GM12878 (cell line): ENCODE measurements around the gene MPHOSPH6. TPM values are rescaled to one million over a fixed set of nuclear protein-coding genes. Genes with fewer than 3 reads are reported as not detected.

Experiments used
- ATAC-seq: fragments of 200-7000 bp; cut with Tn5 transposase; 3 replicates; pipeline ENCODE4 v1.9.1; 2020; ENCODE audit warnings: mild to moderate bottlenecking, moderate library complexity
- BruUV-seq: library from RNA; stranded (reverse); fragments of 400-500 nt; replicated peaks from 2 replicates; lab custom pipeline; 2021; lab: Mats Ljungman, UMichigan
- CTCF ChIA-PET: fragments of 300-600 bp; sonication (Branson Sonifier 250); formaldehyde crosslinking; extraction: SDS; loops from one replicate; lab custom pipeline; 2021; ENCODE audit warnings: inconsistent platforms; lab: Yijun Ruan, JAX
- POLR2A ChIA-PET: fragments of 350-600 bp; formaldehyde crosslinking; extraction: SDS; loops from one replicate; lab custom pipeline; 2021; ENCODE audit warnings: inconsistent platforms; lab: Charles Lee
- RAD21 ChIA-PET: fragments of 300-600 bp; sonication (Branson Sonifier 250); formaldehyde crosslinking; loops from one replicate; lab custom pipeline; 2023; ENCODE audit warnings: antibody characterized with exemption; ENCODE audit not compliant: unreplicated experiment; lab: Charles Lee
- SMC1A ChIA-PET: fragments of 300-600 bp; sonication (Branson Sonifier 250); formaldehyde crosslinking; loops from one replicate; lab custom pipeline; 2023; ENCODE audit not compliant: unreplicated experiment, uncharacterized antibody; lab: Charles Lee
- DNase-seq: peaks from one replicate; pipeline ENCODE4 v3.0.0-alpha.2; 2011; ENCODE audit warnings: low read depth, low spot score
- FAIRE-seq: peaks from 3 replicates; lab custom pipeline; 2011; peaks lifted over from hg19 to GRCh38; lab: Jason Lieb, UNC
- H2AFZ ChIP-seq: 2 replicates; pipeline ENCODE4 v1.6.0; 2011; ENCODE audit warnings: low read depth, low read length, control low read depth; ENCODE audit not compliant: control insufficient read depth
- H3K27ac ChIP-seq: 2 replicates; pipeline ENCODE4 v1.5.1; 2011; ENCODE audit warnings: control low read depth; ENCODE audit not compliant: control insufficient read depth, insufficient read depth
- H3K27me3 ChIP-seq, 2 experiments: replicated peaks in 1 of 2; 2 replicates each; pipeline versions ENCODE4 v1.6.0 to v1.6.1; 2011; ENCODE audit warnings: low read length in 1 of 2; ENCODE audit not compliant: control insufficient read depth in 2 of 2, insufficient read depth in 2 of 2
- H3K36me3 ChIP-seq, 2 experiments: 2 replicates each; pipeline ENCODE4 v1.5.1; 2011; ENCODE audit warnings: low read length in 1 of 2; ENCODE audit not compliant: control insufficient read depth in 2 of 2, insufficient read depth in 2 of 2
- H3K4me1 ChIP-seq: 2 replicates; pipeline ENCODE4 v1.6.1; 2011; ENCODE audit warnings: mild to moderate bottlenecking, low read length, moderate library complexity, mixed read lengths; ENCODE audit not compliant: control insufficient read depth, insufficient read depth
- H3K4me2 ChIP-seq: 2 replicates; pipeline ENCODE4 v1.6.0; 2011; ENCODE audit warnings: control low read depth; ENCODE audit not compliant: control insufficient read depth, insufficient read depth
- H3K4me3 ChIP-seq: fragments of 200-600 bp; sonication (generic); 2 replicates; pipeline ENCODE4 v1.5.1; 2016
- H3K79me2 ChIP-seq: 2 replicates; pipeline ENCODE4 v1.6.0; 2011; ENCODE audit warnings: low read length; ENCODE audit not compliant: control insufficient read depth, insufficient read depth
- H3K9ac ChIP-seq: 2 replicates; pipeline ENCODE4 v1.8.0; 2011; ENCODE audit warnings: low read length, control low read depth, mixed read lengths; ENCODE audit not compliant: control insufficient read depth, insufficient read depth
- H3K9me3 ChIP-seq: replicated peaks from 3 replicates; pipeline ENCODE4 v1.5.1; 2011; ENCODE audit warnings: mild to moderate bottlenecking, low read length; ENCODE audit not compliant: control insufficient read depth, insufficient read depth
- H4K20me1 ChIP-seq: 2 replicates; pipeline ENCODE4 v1.6.0; 2011; ENCODE audit not compliant: control insufficient read depth, insufficient read depth
- E4F1 ChIP-seq: fragments of 450-650 bp; IDR thresholded peaks from 2 replicates; pipeline ENCODE4 v1.6.1; 2018; ENCODE audit warnings: borderline replicate concordance, mild to moderate bottlenecking; ENCODE audit not compliant: partially characterized antibody
- ESRRA ChIP-seq: IDR thresholded peaks from 2 replicates; pipeline ENCODE4 v1.6.1; 2012; ENCODE audit warnings: mild to moderate bottlenecking, low read length, improper control_type of control experiment
- HDAC6 ChIP-seq: fragments of 200-600 bp; sonication (generic); IDR thresholded peaks from one replicate; pipeline ENCODE4 v1.8.0; 2017; ENCODE audit warnings: antibody characterized with exemption; ENCODE audit not compliant: unreplicated experiment
- MAX ChIP-seq: IDR thresholded peaks from 2 replicates; pipeline ENCODE4 v1.6.1; 2012; ENCODE audit warnings: low read depth, low read length, improper control_type of control experiment
- MEF2A ChIP-seq: IDR thresholded peaks from 2 replicates; pipeline ENCODE4 v1.6.1; 2011; ENCODE audit warnings: low read depth, mild to moderate bottlenecking, low read length, moderate library complexity; ENCODE audit not compliant: insufficient read depth
- MEF2B ChIP-seq: fragments of 450-650 bp; IDR thresholded peaks from 2 replicates; pipeline ENCODE4 v1.6.1; 2018; ENCODE audit warnings: mild to moderate bottlenecking, moderate library complexity; ENCODE audit not compliant: partially characterized antibody, poor library complexity, severe bottlenecking
- MXI1 ChIP-seq: fragments of 150-350 bp; IDR thresholded peaks from 2 replicates; pipeline ENCODE4 v1.6.1; 2011; ENCODE audit warnings: low read depth, mild to moderate bottlenecking, inconsistent platforms, low read length, improper control_type of control experiment
- MYC ChIP-seq: IDR thresholded peaks from 2 replicates; pipeline ENCODE4 v1.6.1; 2011; ENCODE audit warnings: mild to moderate bottlenecking, low read length, moderate library complexity, inconsistent platforms; ENCODE audit not compliant: insufficient read depth, insufficient replicate concordance, insufficient read length, severe bottlenecking
- PML ChIP-seq: IDR thresholded peaks from 2 replicates; pipeline ENCODE4 v1.6.1; 2012; ENCODE audit warnings: low read length, inconsistent platforms
- POLR2A ChIP-seq: IDR thresholded peaks from 2 replicates; pipeline ENCODE4 v1.6.1; 2011; ENCODE audit warnings: low read depth, mild to moderate bottlenecking, low read length
- SRF ChIP-seq, 2 experiments: IDR thresholded peaks; 2 replicates each; pipeline ENCODE4 v1.6.1; 2011; ENCODE audit warnings: low read depth in 2 of 2, low read length in 2 of 2, mild to moderate bottlenecking in 1 of 2, moderate library complexity in 1 of 2
- STAT3 ChIP-seq: IDR thresholded peaks from 2 replicates; pipeline ENCODE4 v1.6.1; 2011; ENCODE audit warnings: low read depth, low read length, improper control_type of control experiment
- TBL1XR1 ChIP-seq: IDR thresholded peaks from 2 replicates; pipeline ENCODE4 v1.6.1; 2012; ENCODE audit warnings: low read depth, low read length, improper control_type of control experiment
- ZNF592 ChIP-seq: fragments of 450-650 bp; IDR thresholded peaks from 2 replicates; pipeline ENCODE4 v1.6.1; 2017; ENCODE audit warnings: mild to moderate bottlenecking, moderate library complexity
- ZNF687 ChIP-seq: fragments of 450-650 bp; IDR thresholded peaks from 2 replicates; pipeline ENCODE4 v1.6.1; 2017; ENCODE audit warnings: mild to moderate bottlenecking, moderate library complexity
- in situ Hi-C: fragments of 300-500 bp; cut with MboI; formaldehyde crosslinking; loops from 9 replicates; pipeline ENCODE4 v1.14.3; 2018; ENCODE audit warnings: mixed read lengths
- intact Hi-C: fragments of 100-400 bp; cut with micrococcal nuclease; formaldehyde crosslinking; loops from one replicate; pipeline ENCODE4 v1.14.2; 2022; ENCODE audit not compliant: unreplicated experiment
- polyA plus RNA-seq, 11 experiments: library from polyadenylated mRNA; depleted of rRNA in 4 of 11; unstranded in 6 of 11; stranded (reverse) in 5 of 11; fragments of >200 nt; fragmentation: Nextera tagmentation in 4 of 11; fragmentation: Illumina TruSeq in 1 of 11; extraction: Ambion mirVana in 4 of 11; extraction: Trizol in 1 of 11; gene quantifications; 1 replicate in 1 of 11; 2 replicates in 10 of 11; pipeline versions ENCODE4 v1.2.1 to v1.2.3, GENCODE V29; 2011 to 2016; ENCODE audit warnings: inconsistent platforms in 2 of 11, missing spikeins in 2 of 11, low read depth in 1 of 11
- total RNA-seq, 4 experiments: library from RNA; depleted of rRNA in 3 of 4; stranded (reverse); fragments of >200 nt in 3 of 4; fragmentation: Illumina TruSeq in 1 of 4; extraction: Trizol in 1 of 4; gene quantifications; 2 replicates each; pipeline versions ENCODE4 v1.2.1 to v1.2.3, GENCODE V29; 2013 to 2021

The MPHOSPH6 gene
- total and polyA plus RNA-seq, 10 of the 15 experiments (the other 5 are each of a cell fraction or from before 2014, with no cell fraction given) = 8.9 to 39.6 (median 19.8) TPM

- DNase-seq (no peak), ATAC-seq (no peak), FAIRE-seq (no peak)
- Histone ChIP-seq H3K4me2 (no peak overlapping the region), H3K4me1 (no peaks in the 10 kb centered on the region), H3K9me3 (no peaks in the 10 kb centered on the region), H3K27me3 (no peaks in the 10 kb centered on the region; a peak in 1 of 4 replicates), H3K27ac (no peak overlapping the region), H3K9ac (no peak overlapping the region), H2AFZ (no peak overlapping the region), H3K4me3 (no peak overlapping the region), H3K79me2 (no peaks in the 10 kb centered on the region), H3K36me3 (no peaks in the 10 kb centered on the region), H4K20me1 (no peaks in the 10 kb centered on the region)
- in situ Hi-C loops = no loop called here
- BruUV-seq = no TSS peak
- POLR2A ChIA-PET = no interaction called here
- RAD21 ChIA-PET = no interaction called here
- SMC1A ChIA-PET = no interaction called here
- intact Hi-C loops = no loop called here
- CTCF ChIA-PET = no interaction called here
- TF ChIP-seq MEF2B = no peak
- no peak for TF ChIP-seq MAX
- TF ChIP-seq MEF2A = no peak
- TF ChIP-seq STAT3 = no peak
- TF ChIP-seq ZNF687 = no peak
- no peak for TF ChIP-seq SRF (IDR thresholded peaks at IDR 0.05; ENCODE audit: low read depth in 2 of 2, low read length in 2 of 2)
- no peak for TF ChIP-seq ESRRA
- no peak for TF ChIP-seq TBL1XR1
- TF ChIP-seq MXI1 = no peak
- TF ChIP-seq PML = no peak
- TF ChIP-seq MYC = no peak
- no peak for TF ChIP-seq HDAC6
- TF ChIP-seq E4F1 = no peak
- TF ChIP-seq POLR2A = no peak
- no peak for TF ChIP-seq ZNF592
These were observed 33.2 kb upstream of the MPHOSPH6 start for GRCh38 chr16:82203198-82203597.
